Measurements from ENCODE around the gene ETFB.

DNA sequence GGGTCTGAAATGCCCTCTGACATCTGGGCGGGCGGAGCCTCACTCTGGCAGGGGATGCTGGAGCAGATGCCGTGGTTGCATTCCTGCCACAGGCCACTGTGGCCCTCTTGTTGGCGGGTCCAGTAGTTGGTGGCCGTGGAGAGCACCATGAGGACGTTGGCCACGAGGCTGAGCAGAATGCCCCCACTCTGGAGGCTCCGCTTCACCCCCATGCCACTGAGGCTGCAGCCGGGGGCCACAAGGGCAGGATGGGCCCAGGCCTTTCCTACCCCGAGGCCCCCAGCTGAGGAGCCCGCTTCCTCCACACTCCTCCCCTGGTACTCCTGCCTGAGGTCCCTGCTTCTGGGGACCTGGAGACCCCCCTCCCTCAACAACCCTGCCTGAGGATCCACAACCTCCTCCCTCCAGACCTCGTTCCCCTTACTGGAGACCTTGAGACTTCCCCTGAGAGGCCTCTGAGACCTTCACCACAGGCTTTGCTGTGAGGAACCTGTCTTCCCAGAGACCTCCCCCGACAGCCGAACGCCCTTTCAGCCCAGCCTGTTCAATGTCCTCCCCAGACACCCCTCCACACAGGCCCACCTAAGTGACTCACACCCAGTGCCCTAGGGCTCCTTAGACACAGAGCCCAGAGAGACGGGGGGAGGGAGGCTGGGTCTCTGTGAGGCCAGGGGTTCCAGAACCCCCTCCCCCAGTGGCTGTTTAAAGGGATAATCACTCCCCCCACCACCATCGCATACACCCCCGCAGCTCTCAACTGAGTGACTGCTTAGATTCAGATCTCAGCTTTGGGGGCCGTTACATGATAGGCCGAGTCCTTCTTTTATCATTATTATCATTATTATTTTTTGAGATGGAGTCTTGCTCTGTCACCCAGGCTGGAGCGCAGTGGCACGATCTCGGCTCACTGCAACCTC, 2.4 kb upstream of the ETFB start, which contains the start of gene CLDND2:
- TF ChIP-seq, protein P1, sequence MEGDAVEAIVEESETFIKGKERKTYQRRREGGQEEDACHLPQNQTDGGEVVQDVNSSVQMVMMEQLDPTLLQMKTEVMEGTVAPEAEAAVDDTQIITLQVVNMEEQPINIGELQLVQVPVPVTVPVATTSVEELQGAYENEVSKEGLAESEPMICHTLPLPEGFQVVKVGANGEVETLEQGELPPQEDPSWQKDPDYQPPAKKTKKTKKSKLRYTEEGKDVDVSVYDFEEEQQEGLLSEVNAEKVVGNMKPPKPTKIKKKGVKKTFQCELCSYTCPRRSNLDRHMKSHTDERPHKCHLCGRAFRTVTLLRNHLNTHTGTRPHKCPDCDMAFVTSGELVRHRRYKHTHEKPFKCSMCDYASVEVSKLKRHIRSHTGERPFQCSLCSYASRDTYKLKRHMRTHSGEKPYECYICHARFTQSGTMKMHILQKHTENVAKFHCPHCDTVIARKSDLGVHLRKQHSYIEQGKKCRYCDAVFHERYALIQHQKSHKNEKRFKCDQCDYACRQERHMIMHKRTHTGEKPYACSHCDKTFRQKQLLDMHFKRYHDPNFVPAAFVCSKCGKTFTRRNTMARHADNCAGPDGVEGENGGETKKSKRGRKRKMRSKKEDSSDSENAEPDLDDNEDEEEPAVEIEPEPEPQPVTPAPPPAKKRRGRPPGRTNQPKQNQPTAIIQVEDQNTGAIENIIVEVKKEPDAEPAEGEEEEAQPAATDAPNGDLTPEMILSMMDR (conservative IDR thresholded peaks at IDR 0.05) = no peak
- TF ChIP-seq EZH2 (IDR thresholded peaks at IDR 0.05; ENCODE audit: low read depth) = no peak

Measured in PC-9 (cell line).